NOMO-1 (cell line): ENCODE results near the gene DDX24.

Experiments
- DNase-seq, 2 experiments: peaks; one replicate each; lab custom pipeline; 2025; ENCODE audit not compliant: unreplicated experiment in 2 of 2; lab: John Stamatoyannopoulos, UW

Gene DDX24, protein sequence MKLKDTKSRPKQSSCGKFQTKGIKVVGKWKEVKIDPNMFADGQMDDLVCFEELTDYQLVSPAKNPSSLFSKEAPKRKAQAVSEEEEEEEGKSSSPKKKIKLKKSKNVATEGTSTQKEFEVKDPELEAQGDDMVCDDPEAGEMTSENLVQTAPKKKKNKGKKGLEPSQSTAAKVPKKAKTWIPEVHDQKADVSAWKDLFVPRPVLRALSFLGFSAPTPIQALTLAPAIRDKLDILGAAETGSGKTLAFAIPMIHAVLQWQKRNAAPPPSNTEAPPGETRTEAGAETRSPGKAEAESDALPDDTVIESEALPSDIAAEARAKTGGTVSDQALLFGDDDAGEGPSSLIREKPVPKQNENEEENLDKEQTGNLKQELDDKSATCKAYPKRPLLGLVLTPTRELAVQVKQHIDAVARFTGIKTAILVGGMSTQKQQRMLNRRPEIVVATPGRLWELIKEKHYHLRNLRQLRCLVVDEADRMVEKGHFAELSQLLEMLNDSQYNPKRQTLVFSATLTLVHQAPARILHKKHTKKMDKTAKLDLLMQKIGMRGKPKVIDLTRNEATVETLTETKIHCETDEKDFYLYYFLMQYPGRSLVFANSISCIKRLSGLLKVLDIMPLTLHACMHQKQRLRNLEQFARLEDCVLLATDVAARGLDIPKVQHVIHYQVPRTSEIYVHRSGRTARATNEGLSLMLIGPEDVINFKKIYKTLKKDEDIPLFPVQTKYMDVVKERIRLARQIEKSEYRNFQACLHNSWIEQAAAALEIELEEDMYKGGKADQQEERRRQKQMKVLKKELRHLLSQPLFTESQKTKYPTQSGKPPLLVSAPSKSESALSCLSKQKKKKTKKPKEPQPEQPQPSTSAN

GRCh38 chr14:94080621-94081385 lies at the start of gene DDX24, which contains the start of gene IFI27L1:
TSS of gene DDX24 (minus strand) at chr14:94081202. CDS start at chr14:94079742, 1,460 bp downstream.
TSS of gene IFI27L1 (plus strand) at chr14:94081310. CDS start at chr14:94096938, 15,628 bp downstream.
- peak; percentile 91 to 96 for DNase-seq

DNA sequence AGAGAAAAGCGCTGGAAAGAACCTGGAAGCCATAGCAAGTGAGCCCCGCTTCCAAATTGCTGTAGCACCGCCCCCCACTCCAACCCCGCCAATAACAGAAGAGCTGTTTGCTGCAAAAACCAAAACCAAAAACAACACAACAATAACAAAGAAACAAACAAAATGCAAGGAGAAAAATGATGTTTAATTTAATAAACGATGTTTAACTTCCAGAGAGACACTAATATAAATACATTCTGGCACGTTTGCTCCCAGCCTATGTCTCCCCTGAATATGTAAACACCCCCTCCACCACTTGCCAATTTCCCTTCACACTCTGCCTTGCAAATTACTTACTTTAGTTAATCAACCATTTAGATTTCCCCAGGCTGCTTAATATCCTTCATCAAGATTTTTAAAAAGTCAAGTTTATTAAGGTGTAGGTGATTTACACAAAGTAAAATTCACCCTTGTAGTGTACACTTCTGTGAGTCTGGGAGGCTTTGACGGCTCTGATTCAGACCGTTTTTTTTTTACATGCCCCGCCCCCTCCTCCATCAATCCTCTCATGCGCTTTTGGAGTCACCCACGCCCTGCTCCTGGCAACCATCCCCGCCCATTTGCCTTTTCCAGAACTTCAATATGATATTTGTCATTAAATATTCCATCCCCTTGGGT lies 48.9 kb upstream of the DDX24 start:
- no peak for DNase-seq

DNA sequence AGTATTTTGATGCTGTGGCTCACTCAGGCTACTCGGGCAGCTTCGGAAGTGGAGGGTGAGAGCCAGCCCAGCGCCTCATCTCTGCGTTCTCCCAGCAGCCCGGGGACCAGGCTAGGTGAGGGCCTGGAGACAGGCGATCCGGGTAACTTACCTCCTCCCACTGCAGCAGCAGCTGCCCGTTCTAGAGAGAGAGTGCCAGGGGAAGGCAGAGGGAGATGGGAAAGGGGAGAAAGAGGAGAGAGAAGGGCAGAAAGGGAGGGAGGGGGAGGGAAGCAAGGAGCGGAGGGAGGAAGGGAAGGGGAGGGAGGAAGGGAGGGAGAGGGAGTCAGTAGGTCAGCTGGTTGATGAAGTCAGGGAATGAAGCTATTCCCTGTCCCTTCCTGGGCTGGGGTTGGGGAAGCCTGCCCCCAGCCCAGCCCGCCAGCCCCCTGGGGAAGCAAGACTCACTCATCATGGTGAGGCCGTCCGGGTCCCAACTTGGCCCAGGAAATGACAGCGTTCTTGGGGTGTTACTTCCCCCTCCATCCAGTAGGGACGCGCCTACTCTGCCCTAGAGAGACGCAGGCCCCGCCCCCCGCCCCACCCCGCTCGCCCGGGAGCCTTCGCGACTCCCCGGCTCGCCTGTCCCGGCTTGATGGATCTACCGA lies 48.2 kb upstream of the DDX24 start, which contains the start of gene IFI27L2:
Gene IFI27L2, minus strand, starts transcription at position 494 of the 647 bp plus-strand sequence. Its CDS starts 40 bp downstream, at position 454.
- peak; percentile 54 to 67 for DNase-seq

GRCh38 chr14:94128216-94128839 lies 47.3 kb upstream of the DDX24 start:
- DNase-seq: no peak

GRCh38 chr14:94127330-94127729 lies 46.3 kb upstream of the DDX24 start:
- no peak for DNase-seq

- DNase-seq: no peak
Observed at GRCh38 chr14:94126800-94127199, 45.8 kb upstream of the DDX24 start.

GRCh38 chr14:94126419-94126677 lies 45.3 kb upstream of the DDX24 start:
- DNase-seq: no peak

DNA sequence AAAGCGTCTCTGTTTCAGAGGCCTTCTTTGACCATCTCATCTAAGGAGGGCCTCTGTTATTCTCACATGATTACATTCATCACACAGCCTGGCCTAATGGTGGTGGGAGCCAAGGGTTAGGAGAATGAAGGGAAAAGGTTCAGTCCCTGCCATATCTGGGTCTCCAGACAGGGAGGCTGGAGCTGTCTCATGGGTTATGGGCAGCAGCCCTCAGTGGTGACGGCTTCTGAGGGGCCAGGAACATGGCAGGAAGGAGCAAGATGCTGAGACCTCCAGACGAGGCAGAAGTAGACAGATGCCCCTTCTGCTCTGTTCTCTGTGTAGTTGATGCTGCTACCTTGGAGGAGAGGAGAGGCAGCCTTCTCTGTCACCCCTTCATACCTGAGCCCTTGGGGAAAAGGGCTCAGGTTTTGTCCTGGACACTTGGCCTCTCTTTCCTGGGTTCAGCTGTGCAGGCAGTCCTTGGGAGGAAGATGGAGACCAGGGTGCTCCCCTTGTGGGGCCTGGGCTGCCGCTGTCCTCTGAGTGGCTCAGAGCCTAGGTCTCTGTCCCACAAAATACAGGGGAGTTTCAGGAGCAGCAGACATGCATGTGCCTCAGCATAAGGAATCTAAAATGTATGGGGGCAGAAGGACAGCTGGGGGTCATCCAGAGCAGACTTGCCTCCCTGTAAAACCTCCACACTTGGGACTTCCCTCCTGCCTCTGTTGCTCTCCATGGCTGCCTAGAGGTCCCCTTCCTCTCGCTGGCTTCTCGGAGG lies 44.8 kb upstream of the DDX24 start:
- no peak for DNase-seq

DNA sequence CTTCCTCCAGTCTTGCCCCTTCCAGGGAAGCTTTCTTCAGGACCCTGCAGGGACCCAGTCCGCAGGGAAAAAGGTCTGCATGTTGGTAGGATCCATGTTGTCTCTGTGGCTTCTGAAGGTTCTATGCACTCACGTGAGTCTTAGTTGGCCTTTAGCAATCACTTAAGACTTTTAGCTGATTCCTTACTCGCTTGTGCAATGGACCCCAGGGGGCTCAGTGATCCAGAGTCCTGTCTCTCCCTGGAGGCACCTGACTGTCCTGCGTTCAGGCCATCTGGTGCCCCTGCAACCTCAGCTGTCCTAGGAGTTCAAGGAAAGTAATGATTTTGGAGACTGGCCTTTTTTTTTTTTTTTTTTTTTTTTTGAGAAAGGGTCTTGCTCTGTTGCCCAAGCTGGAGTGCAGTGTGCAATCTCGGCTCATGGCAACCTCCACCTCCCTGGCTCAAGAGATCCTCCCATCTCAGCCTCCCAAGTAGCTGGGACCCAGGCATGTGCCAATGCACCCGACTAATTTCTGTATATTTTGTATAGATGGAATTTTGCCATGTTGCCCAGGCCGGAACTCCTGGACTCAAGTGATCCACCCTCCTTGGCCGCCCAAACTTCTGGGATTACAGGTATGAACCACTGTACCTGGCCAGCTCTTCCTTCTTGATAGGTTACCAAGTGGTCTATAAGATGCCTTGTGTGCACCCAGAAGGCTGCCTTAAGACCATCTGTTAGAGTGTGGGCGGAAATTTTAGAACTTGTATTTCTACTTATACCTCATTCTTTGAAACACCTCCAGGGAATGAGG lies 43.8 kb upstream of the DDX24 start:
- no peak for DNase-seq

- DNase-seq: no peak
Observed at GRCh38 chr14:94123868-94124267, 42.9 kb upstream of the DDX24 start.

DNA sequence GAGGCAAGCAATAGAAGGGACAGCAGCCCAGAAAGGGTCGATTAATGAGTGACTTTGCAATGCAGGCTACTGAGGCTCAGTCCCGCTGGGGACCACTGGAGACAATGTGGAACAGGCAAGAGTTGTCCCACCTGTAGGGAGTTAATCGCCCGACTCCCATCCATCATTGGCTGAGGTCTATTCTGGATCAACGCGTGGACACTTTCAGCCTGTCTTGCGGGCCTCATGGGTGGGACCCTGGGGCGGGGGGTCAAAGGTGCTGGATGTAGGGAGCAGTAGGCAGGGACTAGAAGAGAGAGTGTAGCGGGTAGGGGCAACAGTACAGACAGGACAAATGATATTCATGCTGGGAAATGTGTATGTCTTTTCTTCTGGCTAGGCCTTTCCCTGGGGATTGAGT lies 42.3 kb upstream of the DDX24 start:
- DNase-seq: no peak

GRCh38 chr14:94122438-94122837 lies 41.4 kb upstream of the DDX24 start:
- DNase-seq: no peak

GRCh38 chr14:94121485-94121884 lies 40.5 kb upstream of the DDX24 start:
- DNase-seq: no peak

DNA sequence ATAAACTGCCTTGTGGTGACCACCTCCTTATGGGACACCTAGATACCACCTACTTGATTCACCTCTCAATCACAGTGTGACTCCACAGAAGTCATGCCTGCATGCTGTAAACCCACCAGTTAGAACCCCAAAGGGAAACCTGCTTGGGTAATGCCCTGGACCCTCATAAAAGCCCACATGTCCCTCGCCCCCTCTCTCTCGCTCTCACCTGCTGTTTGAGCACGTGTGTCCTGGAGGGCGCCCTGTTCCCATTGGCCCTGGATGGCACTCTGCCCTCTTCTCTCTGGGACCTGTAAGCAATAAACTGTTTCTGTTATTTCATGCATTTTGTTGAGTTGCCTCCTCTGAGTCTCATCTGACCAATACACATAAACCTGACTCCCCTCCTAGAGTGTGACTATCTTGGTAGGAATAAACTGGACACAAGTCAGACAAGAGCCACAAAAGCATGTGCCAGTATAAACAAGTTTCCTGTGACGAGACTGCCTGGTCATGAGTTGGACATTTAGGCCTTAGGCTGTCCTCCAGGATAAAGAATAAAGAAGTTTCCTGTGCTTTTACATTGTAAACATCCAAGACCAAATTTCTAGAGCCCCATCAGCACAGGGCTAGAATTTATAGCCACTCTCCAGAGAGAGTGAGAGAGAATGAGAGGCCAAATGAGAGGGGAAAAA lies 39.8 kb upstream of the DDX24 start:
- DNase-seq: no peak

DNA sequence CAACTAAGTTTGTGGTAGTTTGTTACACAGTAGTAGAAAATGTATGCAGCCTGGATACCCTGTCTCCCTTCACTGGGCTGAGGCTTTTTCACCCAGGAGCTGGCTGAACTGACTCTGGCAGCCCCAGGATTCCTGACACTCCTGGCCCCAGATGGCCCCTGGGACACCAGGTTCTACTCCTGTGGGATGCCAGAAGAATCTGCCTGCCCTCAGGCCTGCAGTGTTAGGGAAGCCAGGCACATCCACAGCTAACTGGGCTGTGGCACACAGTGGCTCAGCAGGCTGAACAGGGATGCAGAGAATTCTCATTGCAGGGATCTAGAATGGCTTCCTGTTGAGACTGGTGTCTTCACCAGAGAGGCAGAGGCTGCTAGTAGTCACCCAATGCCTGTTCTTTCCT lies 38.1 kb upstream of the DDX24 start:
- no peak for DNase-seq

- DNase-seq: no peak
Observed at GRCh38 chr14:94117856-94118255, 36.9 kb upstream of the DDX24 start.

GRCh38 chr14:94116701-94117100 lies 35.7 kb upstream of the DDX24 start:
- no peak for DNase-seq

- no peak for DNase-seq
Observed at GRCh38 chr14:94115631-94116030, 34.6 kb upstream of the DDX24 start.
